Bronchial epithelial cell (primary cell): ENCODE measurements around the gene RCL1. TPM values are rescaled to one million over a fixed set of nuclear protein-coding genes. Genes with fewer than 3 reads are reported as not detected.
"Not testable (repeated sequence)": the region's sequence is repeated elsewhere in the genome, so short reads cannot be mapped to it uniquely, and the experiment has no call there.

Experiments used
- DNase-seq: peaks from one replicate; pipeline ENCODE4 v3.0.0-alpha.2; 2010; ENCODE audit warnings: low read depth
- FAIRE-seq: peaks from 2 replicates; lab custom pipeline; 2011; peaks lifted over from hg19 to GRCh38; lab: Jason Lieb, UNC
- H3K27me3 ChIP-seq: 2 replicates; pipeline ENCODE4 v1.5.1; 2011; ENCODE audit warnings: low read length; ENCODE audit not compliant: control insufficient read depth, insufficient read depth
- H3K36me3 ChIP-seq: 2 replicates; pipeline ENCODE4 v1.5.1; 2011; ENCODE audit warnings: low read length; ENCODE audit not compliant: control insufficient read depth, insufficient read depth
- H3K4me3 ChIP-seq: 2 replicates; pipeline ENCODE4 v1.5.1; 2011; ENCODE audit warnings: mild to moderate bottlenecking, low read depth, low read length, control low read depth
- total RNA-seq: library from RNA; depleted of rRNA; stranded (reverse); fragments of >200 nt; gene quantifications from 2 replicates; pipeline ENCODE4 v1.2.1, GENCODE V29; 2014
- TF ChIP-seq, protein P1 (sequence below): IDR thresholded peaks from 2 replicates; pipeline ENCODE4 v1.5.1; 2011; ENCODE audit warnings: mild to moderate bottlenecking, moderate library complexity, low read length, control low read depth, inconsistent platforms; ENCODE audit not compliant: insufficient read depth, severe bottlenecking

Gene RCL1
- total RNA-seq, 1 donor from 2014 or later: 21.9 TPM

DNA sequence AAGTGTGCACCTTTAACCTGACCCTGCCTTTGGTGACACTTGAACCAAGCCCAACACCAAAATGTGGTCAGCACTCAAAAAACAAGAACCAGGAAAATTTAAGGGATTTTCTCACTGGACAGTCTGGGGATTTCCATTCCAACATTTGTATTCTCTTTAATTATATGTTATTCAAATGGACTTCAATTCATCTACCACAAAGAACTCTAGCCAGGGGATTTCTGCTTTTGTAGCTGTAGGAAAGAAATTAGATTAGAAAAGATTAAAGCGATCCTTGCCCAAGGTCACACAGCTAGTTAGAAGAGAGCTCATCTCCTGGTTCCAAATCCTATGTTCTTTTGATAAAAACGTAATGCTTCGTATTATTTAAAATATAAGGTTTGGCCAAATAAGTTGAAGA is 97.5 kb downstream of the RCL1 start:
- TF ChIP-seq, protein P1, sequence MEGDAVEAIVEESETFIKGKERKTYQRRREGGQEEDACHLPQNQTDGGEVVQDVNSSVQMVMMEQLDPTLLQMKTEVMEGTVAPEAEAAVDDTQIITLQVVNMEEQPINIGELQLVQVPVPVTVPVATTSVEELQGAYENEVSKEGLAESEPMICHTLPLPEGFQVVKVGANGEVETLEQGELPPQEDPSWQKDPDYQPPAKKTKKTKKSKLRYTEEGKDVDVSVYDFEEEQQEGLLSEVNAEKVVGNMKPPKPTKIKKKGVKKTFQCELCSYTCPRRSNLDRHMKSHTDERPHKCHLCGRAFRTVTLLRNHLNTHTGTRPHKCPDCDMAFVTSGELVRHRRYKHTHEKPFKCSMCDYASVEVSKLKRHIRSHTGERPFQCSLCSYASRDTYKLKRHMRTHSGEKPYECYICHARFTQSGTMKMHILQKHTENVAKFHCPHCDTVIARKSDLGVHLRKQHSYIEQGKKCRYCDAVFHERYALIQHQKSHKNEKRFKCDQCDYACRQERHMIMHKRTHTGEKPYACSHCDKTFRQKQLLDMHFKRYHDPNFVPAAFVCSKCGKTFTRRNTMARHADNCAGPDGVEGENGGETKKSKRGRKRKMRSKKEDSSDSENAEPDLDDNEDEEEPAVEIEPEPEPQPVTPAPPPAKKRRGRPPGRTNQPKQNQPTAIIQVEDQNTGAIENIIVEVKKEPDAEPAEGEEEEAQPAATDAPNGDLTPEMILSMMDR: no peak
- no peak overlapping the region for H3K4me3 ChIP-seq
- DNase-seq: no peak
- H3K36me3 ChIP-seq: no peaks in the 10 kb centered on the region
- no peak for FAIRE-seq
- H3K27me3 ChIP-seq: no peaks in the 10 kb centered on the region

DNA sequence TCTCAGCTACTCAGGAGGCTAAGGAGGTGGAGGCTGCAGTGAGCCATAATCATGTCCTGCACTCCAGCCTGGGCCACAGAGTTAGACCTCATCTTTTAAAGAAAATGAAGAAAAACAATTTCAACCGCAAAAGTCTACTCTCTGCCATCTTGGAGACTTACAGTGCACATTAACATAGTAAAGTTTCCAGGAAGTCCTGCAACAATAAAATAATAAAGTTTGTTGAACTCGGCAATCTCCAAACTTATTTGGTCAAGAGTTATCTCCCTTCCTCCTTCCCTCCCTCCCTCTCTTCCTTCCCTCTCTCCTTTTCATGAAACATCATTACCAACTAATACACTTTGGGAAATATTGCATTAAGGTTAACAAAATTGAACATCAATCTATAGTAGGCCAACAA is 98.2 kb downstream of the RCL1 start:
- FAIRE-seq (no peak), DNase-seq (no peak)
- H3K4me3 ChIP-seq: no peak overlapping the region
- TF ChIP-seq, protein P1: no peak
- no peaks in the 10 kb centered on the region for H3K27me3 ChIP-seq
- H3K36me3 ChIP-seq: no peaks in the 10 kb centered on the region

DNA sequence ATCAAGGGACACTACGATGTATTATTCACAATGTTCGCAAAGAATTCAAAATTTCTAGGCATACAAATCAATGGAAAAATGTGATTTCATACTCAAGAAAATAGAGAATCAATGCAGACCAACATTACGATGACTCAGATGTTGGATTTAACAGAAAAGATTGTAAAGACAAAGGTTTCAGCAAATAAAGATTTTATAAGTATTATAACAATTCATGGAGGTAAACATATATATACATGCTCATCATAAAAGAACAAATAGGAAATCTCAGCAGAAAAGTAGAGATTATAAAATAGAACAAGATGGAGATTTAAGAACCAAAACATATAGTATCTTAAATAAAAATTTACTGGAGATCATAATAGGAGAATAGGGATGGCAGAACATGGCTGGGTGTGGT is 98.9 kb downstream of the RCL1 start:
- Histone ChIP-seq H3K27me3 (no peaks in the 10 kb centered on the region), H3K36me3 (no peaks in the 10 kb centered on the region), H3K4me3 (no peak overlapping the region)
- no peak for DNase-seq
- FAIRE-seq: no peak
- TF ChIP-seq, protein P1: no peak

DNA sequence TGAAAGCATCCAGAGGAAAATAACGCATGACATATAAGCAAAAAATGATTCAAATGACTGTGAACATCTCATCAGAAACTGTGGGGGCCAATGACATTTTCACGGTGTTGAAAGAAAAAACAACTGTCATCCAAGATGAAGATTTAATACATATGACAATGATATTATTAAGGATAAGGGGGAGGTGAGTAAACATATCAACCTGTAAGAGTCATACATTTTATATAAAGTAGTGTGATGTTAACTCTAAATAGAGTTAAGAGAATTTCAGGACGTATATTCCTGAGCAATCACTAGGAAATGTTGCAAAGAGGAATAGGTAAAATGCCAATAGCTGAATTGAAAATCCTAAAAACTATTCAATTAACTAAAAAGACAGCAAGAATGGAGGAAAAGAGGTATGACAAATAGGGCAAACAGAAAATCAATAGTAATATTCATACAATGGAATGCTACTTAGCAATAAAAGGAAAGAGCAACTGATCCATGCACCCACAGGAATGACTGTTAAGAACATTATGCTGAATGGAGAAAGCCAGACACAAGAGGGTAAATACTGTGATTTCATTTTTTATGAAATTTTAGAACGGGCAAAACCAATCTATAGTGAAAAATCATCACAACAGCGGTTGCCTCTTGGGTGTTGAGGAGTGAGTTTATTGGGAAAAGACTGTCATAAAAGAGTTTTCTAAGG is 99.9 kb downstream of the RCL1 start:
- Histone ChIP-seq H3K4me3 (no peak overlapping the region), H3K27me3 (no peaks in the 10 kb centered on the region), H3K36me3 (no peaks in the 10 kb centered on the region)
- DNase-seq: peak; percentile 26
- FAIRE-seq: no peak
- TF ChIP-seq, protein P1: no peak

DNA sequence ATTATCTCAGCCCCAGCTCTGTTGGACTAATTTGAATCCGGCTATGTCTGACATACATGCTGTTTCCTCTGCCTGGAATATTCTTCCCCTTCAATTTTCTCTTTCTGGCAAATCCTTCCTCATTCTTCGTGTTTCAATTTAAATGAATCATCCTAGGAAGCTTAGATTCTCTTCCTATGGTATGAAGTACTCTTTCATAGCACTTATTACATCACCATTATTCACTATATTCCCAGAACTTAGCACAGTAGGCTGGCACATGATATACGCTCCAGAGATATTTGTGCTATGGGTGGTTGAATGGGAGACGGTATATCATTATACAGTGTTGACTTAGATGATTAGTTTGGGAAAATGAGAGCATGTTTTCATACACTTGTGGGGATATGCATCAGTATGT is 101.3 kb downstream of the RCL1 start:
- no peaks in the 10 kb centered on the region for H3K27me3 ChIP-seq
- TF ChIP-seq, protein P1: no peak
- FAIRE-seq (no peak), DNase-seq (peak; percentile 94)
- H3K4me3 ChIP-seq: no peak overlapping the region
- H3K36me3 ChIP-seq: no peaks in the 10 kb centered on the region

DNA sequence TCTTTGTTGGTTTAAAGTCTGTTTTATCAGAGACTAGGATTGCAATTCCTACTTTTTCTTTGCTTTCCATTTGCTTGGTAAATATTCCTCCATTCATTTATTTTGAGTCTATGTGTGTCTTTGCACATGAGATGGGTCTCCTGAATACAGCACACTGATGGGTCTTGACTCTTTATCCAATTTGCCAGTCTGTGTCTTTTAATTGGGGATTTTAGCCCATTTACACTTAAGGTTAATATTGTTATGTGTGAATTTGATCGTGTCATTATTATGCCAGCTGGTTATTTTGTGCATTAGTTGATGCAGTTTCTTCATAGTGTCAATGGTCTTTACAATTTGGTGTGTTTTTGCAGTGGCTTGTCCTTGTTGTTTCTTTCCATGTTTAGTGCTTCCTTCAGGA is 107.1 kb downstream of the RCL1 start:
- not testable (repeated sequence) for FAIRE-seq, H3K27me3 ChIP-seq, DNase-seq, H3K36me3 ChIP-seq, H3K4me3 ChIP-seq

DNA sequence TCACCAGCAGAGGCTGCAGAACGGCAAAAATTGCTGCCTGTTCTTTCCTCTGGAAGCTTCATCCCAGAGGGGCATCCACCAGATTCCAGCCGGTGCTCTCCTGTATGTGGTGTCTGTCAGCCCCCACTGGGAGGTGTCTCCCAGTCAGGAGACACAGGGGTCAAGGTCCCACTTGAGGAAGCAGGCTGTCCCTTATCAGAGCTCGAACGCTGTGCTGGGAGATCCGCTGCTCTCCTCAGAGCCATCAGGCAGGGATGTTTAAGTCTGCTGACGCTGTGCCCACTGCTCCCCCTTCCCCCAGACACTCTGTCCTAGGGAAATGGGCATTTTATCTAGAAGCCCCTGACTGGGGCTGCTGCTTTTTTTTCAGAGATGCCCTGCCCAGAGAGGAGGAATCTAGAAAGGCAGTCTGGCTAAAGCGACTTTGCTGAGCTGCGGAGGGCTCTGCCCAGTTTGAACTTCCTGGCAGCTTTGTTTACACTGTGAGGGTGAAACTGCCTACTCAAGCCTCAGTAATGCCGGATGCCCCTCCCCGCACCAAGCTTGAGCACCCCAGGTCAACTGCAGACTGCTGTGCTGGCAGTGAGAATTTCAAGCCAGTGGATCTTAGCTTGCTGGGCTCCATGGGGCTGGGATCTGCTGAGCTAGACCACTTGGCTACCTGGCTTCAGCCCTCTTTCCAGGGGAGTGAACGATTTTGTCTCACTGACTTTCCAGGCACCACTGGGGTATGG is 108.8 kb downstream of the RCL1 start:
- DNase-seq: peak; percentile 86
- H3K4me3 ChIP-seq, H3K36me3 ChIP-seq, H3K27me3 ChIP-seq, FAIRE-seq: not testable (repeated sequence)
